Astrocyte of the spinal cord (primary cell): ENCODE measurements around the gene TMF1.

Experiments used
- DNase-seq: peaks from one replicate; pipeline ENCODE4 v3.0.0; 2011; ENCODE audit warnings: low read depth, low spot score
- H3K4me3 ChIP-seq: 2 replicates; pipeline ENCODE4 v1.5.1; 2011; ENCODE audit warnings: low read depth, mild to moderate bottlenecking, low read length, moderate library complexity
- in situ Hi-C: cut with HindIII; loops from 2 replicates; pipeline ENCODE4 v1.10.0; 2017; ENCODE audit warnings: low sequenced_read_pairs
- TF ChIP-seq, protein P1 (sequence below): IDR thresholded peaks from 2 replicates; pipeline ENCODE4 v1.5.1; 2012; ENCODE audit warnings: low read depth, mild to moderate bottlenecking, low read length, inconsistent platforms

The TMF1 gene

DNA sequence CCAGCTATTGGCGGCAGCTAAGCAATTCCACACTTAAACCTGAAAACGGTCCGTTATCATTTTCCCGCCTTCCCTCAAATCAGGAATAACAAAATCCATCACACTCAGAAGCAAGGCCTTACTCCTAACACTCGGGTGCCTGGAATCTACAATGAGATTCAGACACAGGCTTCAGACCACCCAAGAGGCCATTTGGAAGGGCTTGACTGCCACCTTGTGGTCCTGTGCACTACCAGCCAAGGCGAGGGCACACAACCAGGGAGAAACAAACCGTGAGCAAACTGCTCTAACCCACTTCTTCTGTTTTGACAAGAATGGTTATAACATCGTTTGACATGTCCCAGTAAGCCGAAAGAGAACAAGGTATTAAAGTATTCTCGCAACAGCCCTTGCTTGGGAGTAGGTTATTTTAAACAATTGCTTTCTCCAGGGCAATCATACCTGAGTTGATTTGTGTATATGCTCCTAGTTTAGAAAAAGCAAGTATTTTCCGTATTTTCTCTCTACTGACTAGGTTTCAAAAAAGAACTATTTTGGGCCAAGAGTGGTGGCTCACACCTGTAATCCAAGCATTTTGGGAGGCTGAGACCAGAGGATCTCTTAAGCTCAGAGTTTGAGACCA lies 79.7 kb downstream of the TMF1 start:
- TF ChIP-seq, protein P1, sequence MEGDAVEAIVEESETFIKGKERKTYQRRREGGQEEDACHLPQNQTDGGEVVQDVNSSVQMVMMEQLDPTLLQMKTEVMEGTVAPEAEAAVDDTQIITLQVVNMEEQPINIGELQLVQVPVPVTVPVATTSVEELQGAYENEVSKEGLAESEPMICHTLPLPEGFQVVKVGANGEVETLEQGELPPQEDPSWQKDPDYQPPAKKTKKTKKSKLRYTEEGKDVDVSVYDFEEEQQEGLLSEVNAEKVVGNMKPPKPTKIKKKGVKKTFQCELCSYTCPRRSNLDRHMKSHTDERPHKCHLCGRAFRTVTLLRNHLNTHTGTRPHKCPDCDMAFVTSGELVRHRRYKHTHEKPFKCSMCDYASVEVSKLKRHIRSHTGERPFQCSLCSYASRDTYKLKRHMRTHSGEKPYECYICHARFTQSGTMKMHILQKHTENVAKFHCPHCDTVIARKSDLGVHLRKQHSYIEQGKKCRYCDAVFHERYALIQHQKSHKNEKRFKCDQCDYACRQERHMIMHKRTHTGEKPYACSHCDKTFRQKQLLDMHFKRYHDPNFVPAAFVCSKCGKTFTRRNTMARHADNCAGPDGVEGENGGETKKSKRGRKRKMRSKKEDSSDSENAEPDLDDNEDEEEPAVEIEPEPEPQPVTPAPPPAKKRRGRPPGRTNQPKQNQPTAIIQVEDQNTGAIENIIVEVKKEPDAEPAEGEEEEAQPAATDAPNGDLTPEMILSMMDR = peak; percentile 90
- peak; percentile 56 for DNase-seq
- H3K4me3 ChIP-seq = no peak overlapping the region
- in situ Hi-C loops = no loop called here
